ENCODE measurements around the gene MDGA2. TPM values are rescaled to one million over a fixed set of nuclear protein-coding genes. Genes with fewer than 3 reads are reported as not detected.

Gene MDGA2
- total and polyA plus RNA-seq, 2 of the 13 experiments (the other 11 are each of a cell fraction or from before 2014, with no cell fraction given), result not detected

DNA sequence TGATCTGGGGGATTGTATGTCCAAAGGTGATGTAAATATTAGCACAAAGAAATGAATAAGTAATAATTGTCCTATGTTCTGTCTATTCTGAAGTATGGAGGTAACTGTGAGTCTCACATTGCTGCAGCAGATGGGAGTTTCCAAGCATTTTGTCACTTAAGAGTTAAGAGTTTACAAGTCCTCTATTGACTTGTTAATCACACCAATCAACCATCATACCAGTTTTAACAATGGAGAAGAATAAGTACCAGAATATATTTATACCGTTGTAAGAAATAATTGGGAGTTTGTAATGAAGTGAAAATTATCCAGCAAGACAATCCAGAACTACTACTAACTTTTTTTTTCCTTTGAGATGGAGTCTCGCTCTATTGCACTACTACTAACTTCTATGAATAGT lies 139.1 kb downstream of the MDGA2 start (continued):
- TF ChIP-seq, protein P1, sequence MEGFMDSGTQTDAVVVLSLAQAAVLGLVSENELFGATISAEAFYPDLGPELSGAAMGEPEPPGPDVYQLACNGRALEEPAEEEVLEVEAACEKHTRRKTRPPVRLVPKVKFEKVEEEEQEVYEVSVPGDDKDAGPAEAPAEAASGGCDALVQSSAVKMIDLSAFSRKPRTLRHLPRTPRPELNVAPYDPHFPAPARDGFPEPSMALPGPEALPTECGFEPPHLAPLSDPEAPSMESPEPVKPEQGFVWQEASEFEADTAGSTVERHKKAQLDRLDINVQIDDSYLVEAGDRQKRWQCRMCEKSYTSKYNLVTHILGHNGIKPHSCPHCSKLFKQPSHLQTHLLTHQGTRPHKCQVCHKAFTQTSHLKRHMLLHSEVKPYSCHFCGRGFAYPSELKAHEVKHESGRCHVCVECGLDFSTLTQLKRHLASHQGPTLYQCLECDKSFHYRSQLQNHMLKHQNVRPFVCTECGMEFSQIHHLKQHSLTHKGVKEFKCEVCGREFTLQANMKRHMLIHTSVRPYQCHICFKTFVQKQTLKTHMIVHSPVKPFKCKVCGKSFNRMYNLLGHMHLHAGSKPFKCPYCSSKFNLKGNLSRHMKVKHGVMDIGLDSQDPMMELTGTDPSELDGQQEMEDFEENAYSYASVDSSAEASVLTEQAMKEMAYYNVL (CRISPR knock-in tag; IDR thresholded peaks at IDR 0.05; ENCODE audit: borderline replicate concordance), result no peak
- no peak for TF ChIP-seq ZKSCAN5 (CRISPR knock-in tag; IDR thresholded peaks at IDR 0.05)
- TF ChIP-seq ZNF382 (CRISPR knock-in tag; IDR thresholded peaks at IDR 0.05; ENCODE audit: borderline replicate concordance), result no peak
- TF ChIP-seq, protein P2, sequence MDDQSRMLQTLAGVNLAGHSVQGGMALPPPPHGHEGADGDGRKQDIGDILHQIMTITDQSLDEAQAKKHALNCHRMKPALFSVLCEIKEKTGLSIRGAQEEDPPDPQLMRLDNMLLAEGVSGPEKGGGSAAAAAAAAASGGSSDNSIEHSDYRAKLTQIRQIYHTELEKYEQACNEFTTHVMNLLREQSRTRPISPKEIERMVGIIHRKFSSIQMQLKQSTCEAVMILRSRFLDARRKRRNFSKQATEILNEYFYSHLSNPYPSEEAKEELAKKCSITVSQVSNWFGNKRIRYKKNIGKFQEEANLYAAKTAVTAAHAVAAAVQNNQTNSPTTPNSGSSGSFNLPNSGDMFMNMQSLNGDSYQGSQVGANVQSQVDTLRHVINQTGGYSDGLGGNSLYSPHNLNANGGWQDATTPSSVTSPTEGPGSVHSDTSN (CRISPR knock-in tag; IDR thresholded peaks at IDR 0.05; ENCODE audit: borderline replicate concordance), result no peak

DNA sequence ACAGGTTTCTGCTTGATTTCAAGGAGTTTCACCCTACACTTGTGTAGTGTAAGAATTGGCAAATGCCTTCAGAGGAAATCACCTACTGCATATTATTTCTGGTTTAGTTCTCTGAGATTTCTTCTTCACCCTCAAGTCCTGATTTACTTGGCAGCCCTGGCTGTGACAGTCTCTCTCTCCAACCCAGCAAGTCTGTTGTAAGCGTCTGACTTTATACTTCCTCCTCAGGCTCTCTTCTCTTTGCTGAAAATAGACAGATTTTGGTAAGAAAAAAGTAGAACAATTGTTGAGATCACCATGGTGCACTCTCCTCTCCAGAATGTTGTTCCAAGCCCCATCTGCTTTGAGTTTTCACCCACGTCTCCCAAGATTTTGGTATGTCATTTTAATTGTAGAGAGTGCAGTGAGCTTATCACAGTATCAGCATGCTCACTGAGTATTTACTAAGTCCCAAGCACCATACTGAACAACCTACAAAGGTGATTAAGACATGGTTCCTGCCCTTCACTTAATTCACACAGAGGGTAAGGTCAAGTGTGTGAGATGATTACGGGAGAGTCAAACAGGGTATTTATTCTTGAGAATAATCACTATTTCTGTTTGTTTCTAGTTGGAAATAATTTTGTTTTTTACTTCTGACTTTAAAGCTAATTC lies 148.7 kb downstream of the MDGA2 start:
- ChIA-PET POLR2A (no interaction called here), CTCF (ENCODE audit: low intra/inter-chr PET ratio, low total read pairs) (no interaction called here)
- H3K36me3 ChIP-seq (replicated peaks in 1 of 2; ENCODE audit: control insufficient read depth in 1 of 2, insufficient read depth in 2 of 2, low read length in 2 of 2), result no peaks in the 10 kb centered on the region
- 1% methylated on average over 3 of the region's 3 CpGs for WGBS (ENCODE audit: low lambda C conversion rate)
- H3K27ac ChIP-seq (ENCODE audit: extremely low read length, insufficient read depth, low read length), result no peak overlapping the region
- no peak for FAIRE-seq
- no peaks in the 10 kb centered on the region for H4K20me1 ChIP-seq (ENCODE audit: insufficient read depth, low read length)
- intact Hi-C loops (cut with micrococcal nuclease; ENCODE audit: unreplicated experiment), result no loop called here
- in situ Hi-C loops (cut with HindIII; ENCODE audit: extremely low pct_ligation_motif_present, low pct_unique_long_range_greater_than_20kb), result no loop called here
- no peak for ATAC-seq
- no peak for DNase-seq (ENCODE audit: low spot score)
- H3K4me2 ChIP-seq (ENCODE audit: low read depth, low read length), result no peak overlapping the region
- no peaks in the 10 kb centered on the region for H3K9me3 ChIP-seq (ENCODE audit: low read length)
- no peak overlapping the region for H2AFZ ChIP-seq (ENCODE audit: low read length)
- H3K27me3 ChIP-seq (ENCODE audit: control insufficient read depth in 1 of 2, insufficient read depth in 2 of 2, low read length in 2 of 2), result no peaks in the 10 kb centered on the region
- no TSS peak for BruUV-seq (replicated peaks)
- no peaks in the 10 kb centered on the region for H3K4me1 ChIP-seq (ENCODE audit: insufficient read depth, low read length)
- no peaks in the 10 kb centered on the region for H3K79me2 ChIP-seq (ENCODE audit: insufficient read depth, low read length)
- no peak overlapping the region for H3K9ac ChIP-seq (ENCODE audit: insufficient read depth, low read depth, low read length)
- no peak overlapping the region for H3K4me3 ChIP-seq (replicated peaks in 1 of 3; ENCODE audit: insufficient read depth in 1 of 3, low read depth in 2 of 3, low read length in 3 of 3)
- TF ChIP-seq, protein P2 (CRISPR knock-in tag; IDR thresholded peaks at IDR 0.05; ENCODE audit: borderline replicate concordance), result no peak
- no peak for TF ChIP-seq GATAD2A (CRISPR knock-in tag; IDR thresholded peaks at IDR 0.05)
- TF ChIP-seq ZNF180 (CRISPR knock-in tag; IDR thresholded peaks at IDR 0.05; ENCODE audit: borderline replicate concordance, low read depth), result no peak
- no peak for TF ChIP-seq CEBPB (IDR thresholded peaks at IDR 0.05; ENCODE audit: borderline replicate concordance, low read depth, low read length)
- no peak for TF ChIP-seq EHMT2 (IDR thresholded peaks at IDR 0.05; ENCODE audit: borderline replicate concordance, low read depth, low read length)
- no peak for TF ChIP-seq ZFP1 (CRISPR knock-in tag; IDR thresholded peaks at IDR 0.05)
- TF ChIP-seq SMYD3 (CRISPR knock-in tag; IDR thresholded peaks at IDR 0.05), result no peak
- TF ChIP-seq, protein P3, sequence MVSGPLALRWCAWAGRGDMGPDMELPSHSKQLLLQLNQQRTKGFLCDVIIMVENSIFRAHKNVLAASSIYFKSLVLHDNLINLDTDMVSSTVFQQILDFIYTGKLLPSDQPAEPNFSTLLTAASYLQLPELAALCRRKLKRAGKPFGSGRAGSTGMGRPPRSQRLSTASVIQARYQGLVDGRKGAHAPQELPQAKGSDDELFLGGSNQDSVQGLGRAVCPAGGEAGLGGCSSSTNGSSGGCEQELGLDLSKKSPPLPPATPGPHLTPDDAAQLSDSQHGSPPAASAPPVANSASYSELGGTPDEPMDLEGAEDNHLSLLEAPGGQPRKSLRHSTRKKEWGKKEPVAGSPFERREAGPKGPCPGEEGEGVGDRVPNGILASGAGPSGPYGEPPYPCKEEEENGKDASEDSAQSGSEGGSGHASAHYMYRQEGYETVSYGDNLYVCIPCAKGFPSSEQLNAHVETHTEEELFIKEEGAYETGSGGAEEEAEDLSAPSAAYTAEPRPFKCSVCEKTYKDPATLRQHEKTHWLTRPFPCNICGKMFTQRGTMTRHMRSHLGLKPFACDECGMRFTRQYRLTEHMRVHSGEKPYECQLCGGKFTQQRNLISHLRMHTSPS (CRISPR knock-in tag; IDR thresholded peaks at IDR 0.05; ENCODE audit: low read depth), result no peak
- no peak for TF ChIP-seq SOX5 (CRISPR knock-in tag; IDR thresholded peaks at IDR 0.05; ENCODE audit: borderline replicate concordance)
- no peak for TF ChIP-seq SSRP1 (CRISPR knock-in tag; IDR thresholded peaks at IDR 0.05)
- no peak for TF ChIP-seq RFX1 (IDR thresholded peaks at IDR 0.05)
- TF ChIP-seq, protein P4, sequence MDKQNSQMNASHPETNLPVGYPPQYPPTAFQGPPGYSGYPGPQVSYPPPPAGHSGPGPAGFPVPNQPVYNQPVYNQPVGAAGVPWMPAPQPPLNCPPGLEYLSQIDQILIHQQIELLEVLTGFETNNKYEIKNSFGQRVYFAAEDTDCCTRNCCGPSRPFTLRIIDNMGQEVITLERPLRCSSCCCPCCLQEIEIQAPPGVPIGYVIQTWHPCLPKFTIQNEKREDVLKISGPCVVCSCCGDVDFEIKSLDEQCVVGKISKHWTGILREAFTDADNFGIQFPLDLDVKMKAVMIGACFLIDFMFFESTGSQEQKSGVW (CRISPR knock-in tag; IDR thresholded peaks at IDR 0.05; ENCODE audit: borderline replicate concordance), result no peak
- no peak for TF ChIP-seq ZBTB7B (CRISPR knock-in tag; IDR thresholded peaks at IDR 0.05)

All from HepG2 (cell line).